Endothelial cell of umbilical vein (primary cell): Measurements from ENCODE around the gene TP73. TPM values are rescaled to one million over a fixed set of nuclear protein-coding genes. Genes with fewer than 3 reads are reported as not detected.

Experiments
- BruUV-seq: library from RNA; stranded (reverse); fragments of 400-500 nt; replicated peaks from 2 replicates; lab custom pipeline; 2021; lab: Mats Ljungman, UMichigan
- CTCF ChIA-PET: fragments of 300-600, 350-600 bp; sonication (Branson Sonifier 250); formaldehyde crosslinking; loops from one replicate; lab custom pipeline; 2021; ENCODE audit warnings: antibody characterized with exemption, inconsistent platforms; lab: Charles Lee
- POLR2A ChIA-PET: fragments of 300-600, 350-600 bp; sonication (Branson Sonifier 250); formaldehyde crosslinking; loops from one replicate; lab custom pipeline; 2021; ENCODE audit warnings: antibody characterized with exemption, inconsistent platforms; lab: Charles Lee
- DNase-seq: peaks from one replicate; pipeline ENCODE4 v3.0.0-alpha.2; 2011; ENCODE audit warnings: low read depth, low spot score
- FAIRE-seq: peaks from 2 replicates; lab custom pipeline; 2011; peaks lifted over from hg19 to GRCh38; lab: Jason Lieb, UNC
- H2AFZ ChIP-seq: 2 replicates; pipeline ENCODE4 v1.6.0; 2012; ENCODE audit warnings: low read depth, low read length, control low read depth, inconsistent platforms
- H3K27ac ChIP-seq: 2 replicates; pipeline ENCODE4 v1.5.1; 2011; ENCODE audit warnings: low read depth, mild to moderate bottlenecking, control low read depth, low read length, moderate library complexity; ENCODE audit not compliant: insufficient read depth
- H3K27me3 ChIP-seq, 2 experiments: 2 replicates each; pipeline versions ENCODE4 v1.6.0 to v1.6.1; 2011; ENCODE audit warnings: low read length in 2 of 2, mixed read lengths in 1 of 2; ENCODE audit not compliant: control insufficient read depth in 2 of 2, insufficient read depth in 2 of 2
- H3K36me3 ChIP-seq, 2 experiments: 2 replicates in 1 of 2; 3 replicates in 1 of 2; pipeline ENCODE4 v1.5.1; 2011; ENCODE audit warnings: low read length in 2 of 2, mild to moderate bottlenecking in 1 of 2, moderate library complexity in 1 of 2; ENCODE audit not compliant: control insufficient read depth in 2 of 2, insufficient read depth in 2 of 2; ENCODE audit errors: extremely low read depth in 1 of 2
- H3K4me1 ChIP-seq: 3 replicates; pipeline ENCODE4 v1.5.1; 2011; ENCODE audit warnings: mild to moderate bottlenecking, low read length; ENCODE audit not compliant: control insufficient read depth, insufficient read depth; ENCODE audit errors: extremely low read depth
- H3K4me2 ChIP-seq: 2 replicates; pipeline ENCODE4 v1.6.1; 2011; ENCODE audit warnings: low read length, control low read depth, mixed read lengths; ENCODE audit not compliant: insufficient read depth
- H3K4me3 ChIP-seq, 3 experiments: fragments of 200-600 bp in 1 of 3; sonication (generic), shearing (Covaris generic) in 1 of 3; replicated peaks in 1 of 3; 2 replicates each; pipeline ENCODE4 v1.5.1; 2011 to 2016; ENCODE audit warnings: control low read depth in 3 of 3, low read length in 3 of 3, mild to moderate bottlenecking in 2 of 3, inconsistent platforms in 1 of 3, low read depth in 1 of 3, moderate library complexity in 1 of 3; ENCODE audit not compliant: insufficient read depth in 1 of 3
- H3K79me2 ChIP-seq: 2 replicates; pipeline ENCODE4 v1.6.0; 2012; ENCODE audit warnings: low read length, inconsistent platforms; ENCODE audit not compliant: control insufficient read depth, insufficient read depth
- H3K9ac ChIP-seq: replicated peaks from 2 replicates; pipeline ENCODE3; 2011; ENCODE audit warnings: low read length, control low read depth; ENCODE audit not compliant: insufficient read depth; ENCODE audit errors: extremely low read depth
- H3K9me1 ChIP-seq: replicated peaks from 3 replicates; pipeline ENCODE4 v1.6.0; 2011; ENCODE audit warnings: mild to moderate bottlenecking, low read length; ENCODE audit not compliant: control insufficient read depth, insufficient read depth; ENCODE audit errors: extremely low read depth
- H3K9me3 ChIP-seq: replicated peaks from 2 replicates; pipeline ENCODE4 v1.5.1; 2012; ENCODE audit warnings: low read length, inconsistent platforms; ENCODE audit not compliant: control insufficient read depth, insufficient read depth
- H4K20me1 ChIP-seq: replicated peaks from 2 replicates; pipeline ENCODE3; 2011; ENCODE audit warnings: mild to moderate bottlenecking, low read length; ENCODE audit not compliant: control insufficient read depth, insufficient read depth; ENCODE audit errors: extremely low read depth
- EZH2 ChIP-seq: IDR thresholded peaks from 2 replicates; pipeline ENCODE4 v1.6.1; 2012; ENCODE audit warnings: borderline replicate concordance, low read depth, mild to moderate bottlenecking, moderate library complexity, low read length, inconsistent platforms; ENCODE audit not compliant: severe bottlenecking
- FOS ChIP-seq: IDR thresholded peaks from 2 replicates; pipeline ENCODE4 v1.6.1; 2011; ENCODE audit warnings: mild to moderate bottlenecking, low read length, moderate library complexity, borderline replicate concordance; ENCODE audit not compliant: insufficient read depth
- GATA2 ChIP-seq: IDR thresholded peaks from 2 replicates; pipeline ENCODE4 v1.7.0; 2011; ENCODE audit warnings: low read depth, mild to moderate bottlenecking, moderate library complexity, mixed read lengths, low read length; ENCODE audit not compliant: insufficient read length, insufficient read depth
- JUN ChIP-seq: IDR thresholded peaks from 2 replicates; pipeline ENCODE4 v1.6.1; 2011; ENCODE audit warnings: borderline replicate concordance, low read depth; ENCODE audit not compliant: insufficient read length, insufficient read depth
- MAX ChIP-seq: IDR thresholded peaks from 2 replicates; pipeline ENCODE4 v1.6.1; 2011; ENCODE audit not compliant: insufficient read depth, insufficient read length
- MYC ChIP-seq: IDR thresholded peaks from one replicate; pipeline ENCODE4 v1.6.1; 2011; ENCODE audit warnings: mild to moderate bottlenecking, low read depth, low read length
- POLR2A ChIP-seq: IDR thresholded peaks from 2 replicates; pipeline ENCODE4 v1.6.1; 2012; ENCODE audit warnings: low read depth, mild to moderate bottlenecking, control low read depth, low read length
- POLR2AphosphoS5 ChIP-seq: IDR thresholded peaks from 2 replicates; pipeline ENCODE4 v1.6.1; 2012; ENCODE audit warnings: low read depth, mild to moderate bottlenecking, control low read depth, low read length, moderate library complexity; ENCODE audit not compliant: insufficient read depth
- dilution Hi-C: fragments of 300-500 bp; cut with MboI; formaldehyde crosslinking; loops from one replicate; pipeline ENCODE4 v1.15.0; 2019; ENCODE audit warnings: low sequenced_read_pairs; ENCODE audit not compliant: extremely low pct_ligation_motif_present
- intact Hi-C: fragments of 100-400 bp; cut with micrococcal nuclease; formaldehyde crosslinking; loops from one replicate; pipeline ENCODE4 v1.10.0; 2022
- polyA plus RNA-seq, 4 experiments: library from polyadenylated mRNA; depleted of rRNA in 3 of 4; stranded (reverse) in 3 of 4; unstranded in 1 of 4; fragments of >200 nt; gene quantifications; 2 replicates each; pipeline versions ENCODE4 v1.2.1 to v1.2.3, GENCODE V29; 2011 to 2012; ENCODE audit warnings: missing spikeins in 1 of 4
- total RNA-seq: library from RNA; stranded (reverse); gene quantifications from 2 replicates; pipeline ENCODE4 v1.2.3, GENCODE V29; 2021
- TF ChIP-seq, protein P1 (sequence below), 2 donors: IDR thresholded peaks; 1 replicate in 1 of 2; 2 replicates in 1 of 2; pipeline ENCODE4 v1.5.1; 2011; ENCODE audit warnings: low read length in 2 of 2, mild to moderate bottlenecking in 2 of 2, moderate library complexity in 2 of 2, control low read depth in 1 of 2, inconsistent platforms in 1 of 2, low read depth in 1 of 2; ENCODE audit not compliant: insufficient read depth in 1 of 2; ENCODE audit errors: extremely low read depth in 1 of 2

The TP73 gene
- total and polyA plus RNA-seq, 2 donors (not counting 3 experiments of a cell fraction or from before 2014, with no cell fraction given), result 0.03 to 0.15 TPM

GRCh38 chr1:3780901-3781300 lies 128.6 kb downstream of the TP73 start:
- Histone ChIP-seq H3K4me2 (no peak overlapping the region), H3K27me3 (no peaks in the 10 kb centered on the region), H3K27ac (no peak overlapping the region), H3K9me3 (no peaks in the 10 kb centered on the region), H3K4me1 (no peaks in the 10 kb centered on the region), H4K20me1 (no peaks in the 10 kb centered on the region), H3K9ac (no peak overlapping the region), H3K79me2 (no peaks in the 10 kb centered on the region), H2AFZ (no peak overlapping the region), H3K36me3 (peaks cover 3 to 42% of the 10 kb centered on the region in 2 experiments), H3K9me1 (no peaks in the 10 kb centered on the region), H3K4me3 (no peak overlapping the region)
- intact Hi-C loops (no loop called here), dilution Hi-C loops (no loop called here)
- no TSS peak for BruUV-seq
- FAIRE-seq (no peak), DNase-seq (no peak)
- TF ChIP-seq POLR2A, result no peak
- TF ChIP-seq FOS, result no peak
- no peak for TF ChIP-seq GATA2
- no peak for TF ChIP-seq MYC
- TF ChIP-seq EZH2, result no peak
- TF ChIP-seq JUN, result no peak
- TF ChIP-seq, protein P1, sequence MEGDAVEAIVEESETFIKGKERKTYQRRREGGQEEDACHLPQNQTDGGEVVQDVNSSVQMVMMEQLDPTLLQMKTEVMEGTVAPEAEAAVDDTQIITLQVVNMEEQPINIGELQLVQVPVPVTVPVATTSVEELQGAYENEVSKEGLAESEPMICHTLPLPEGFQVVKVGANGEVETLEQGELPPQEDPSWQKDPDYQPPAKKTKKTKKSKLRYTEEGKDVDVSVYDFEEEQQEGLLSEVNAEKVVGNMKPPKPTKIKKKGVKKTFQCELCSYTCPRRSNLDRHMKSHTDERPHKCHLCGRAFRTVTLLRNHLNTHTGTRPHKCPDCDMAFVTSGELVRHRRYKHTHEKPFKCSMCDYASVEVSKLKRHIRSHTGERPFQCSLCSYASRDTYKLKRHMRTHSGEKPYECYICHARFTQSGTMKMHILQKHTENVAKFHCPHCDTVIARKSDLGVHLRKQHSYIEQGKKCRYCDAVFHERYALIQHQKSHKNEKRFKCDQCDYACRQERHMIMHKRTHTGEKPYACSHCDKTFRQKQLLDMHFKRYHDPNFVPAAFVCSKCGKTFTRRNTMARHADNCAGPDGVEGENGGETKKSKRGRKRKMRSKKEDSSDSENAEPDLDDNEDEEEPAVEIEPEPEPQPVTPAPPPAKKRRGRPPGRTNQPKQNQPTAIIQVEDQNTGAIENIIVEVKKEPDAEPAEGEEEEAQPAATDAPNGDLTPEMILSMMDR (IDR thresholded peaks at IDR 0.05; ENCODE audit: extremely low read depth in 1 of 2, insufficient read depth in 1 of 2, low read depth in 1 of 2, low read length in 2 of 2), result no peak
- TF ChIP-seq MAX, result no peak
- no peak for TF ChIP-seq POLR2AphosphoS5
- ChIA-PET CTCF (no interaction called here), POLR2A (no interaction called here)
